Peyer's patch (tissue), 4 donors: ENCODE results near the gene DNAJC6.

Experiments used
- CTCF ChIP-seq, 6 experiments: fragments of 450-650 bp in 4 of 6; fragments of 200-600 bp in 2 of 6; sonication (generic) in 1 of 6; IDR thresholded peaks; one replicate each; pipeline ENCODE4 v1.5.1; 2017 to 2019; ENCODE audit warnings: antibody characterized with exemption in 6 of 6, mild to moderate bottlenecking in 3 of 6, moderate library complexity in 1 of 6
- POLR2A ChIP-seq, 2 donors: fragments of 450-650 bp; IDR thresholded peaks; one replicate each; pipeline ENCODE4 v1.5.1; 2017; ENCODE audit warnings: antibody characterized with exemption in 2 of 2, mild to moderate bottlenecking in 2 of 2, moderate library complexity in 2 of 2

DNA sequence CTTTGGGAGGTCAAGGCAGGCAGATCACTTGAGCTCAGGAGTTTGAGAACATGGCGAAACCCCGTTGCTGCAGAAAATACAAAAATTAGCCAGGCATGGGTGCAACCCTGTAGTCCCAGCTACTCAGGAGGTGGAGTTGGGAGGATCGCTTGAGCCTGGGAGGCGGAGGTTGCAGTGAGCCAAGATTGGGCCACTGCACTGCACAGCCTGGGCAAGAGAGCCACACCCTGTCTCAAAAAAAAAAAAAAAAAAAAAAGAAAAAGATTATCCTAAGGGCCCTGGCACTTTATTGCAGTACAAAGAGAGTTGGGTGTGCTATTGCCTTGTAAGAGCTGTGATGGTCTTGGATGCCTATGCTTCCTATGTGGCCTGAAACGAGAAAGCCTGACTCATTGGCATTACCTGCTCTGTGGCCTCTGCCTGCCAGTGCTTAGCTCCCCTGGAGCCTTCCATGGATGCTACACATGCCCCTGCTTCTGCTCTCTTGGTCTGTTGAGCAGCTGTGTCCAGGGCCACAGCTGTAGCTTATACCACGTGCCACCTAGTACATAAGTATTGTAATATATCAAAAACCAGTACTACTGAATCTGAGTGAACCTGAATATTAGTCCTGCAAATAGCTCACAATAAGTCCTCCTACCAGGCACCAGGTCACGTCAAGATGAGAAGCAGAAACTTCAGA is 45.8 kb downstream of the DNAJC6 start:
- no peak for TF ChIP-seq CTCF (IDR thresholded peaks at IDR 0.05)
- no peak for TF ChIP-seq POLR2A (IDR thresholded peaks at IDR 0.05)
